GM23338 (cell line): ENCODE measurements around the gene ATXN1L. TPM values are rescaled to one million over a fixed set of nuclear protein-coding genes. Genes with fewer than 3 reads are reported as not detected.
A peak's percentile ranks its signal among the peaks of the same experiment; 100 is the strongest.

Source experiments
- ATAC-seq: fragments of 200-7000 bp; cut with Tn5 transposase; 3 replicates; pipeline ENCODE4 v1.9.1; 2020
- DNase-seq: peaks from one replicate; pipeline ENCODE4 v3.0.0-alpha.2; 2015; ENCODE audit warnings: low spot score
- H2AFZ ChIP-seq: fragments of 200-600 bp; sonication (generic); 2 replicates; pipeline ENCODE4 v1.8.0; 2016; ENCODE audit warnings: antibody characterized with exemption, mild to moderate bottlenecking, moderate library complexity
- H3F3A ChIP-seq: fragments of 200-600 bp; sonication (generic); replicated peaks from 2 replicates; pipeline ENCODE4 v1.8.0; 2017; ENCODE audit warnings: antibody characterized with exemption, mixed run types, low read depth
- H3K27ac ChIP-seq: fragments of 200-600 bp; sonication (generic); 2 replicates; pipeline ENCODE4 v1.6.1; 2016; ENCODE audit warnings: low read depth
- H3K27me3 ChIP-seq: fragments of 200-600 bp; sonication (generic); 2 replicates; pipeline ENCODE4 v1.8.0; 2016; ENCODE audit warnings: mild to moderate bottlenecking, mixed run types, moderate library complexity; ENCODE audit not compliant: insufficient read depth
- H3K36me3 ChIP-seq: fragments of 200-600 bp; sonication (generic); 2 replicates; pipeline ENCODE4 v1.8.0; 2016; ENCODE audit warnings: mild to moderate bottlenecking; ENCODE audit not compliant: insufficient read depth
- H3K4me1 ChIP-seq: fragments of 200-600 bp; sonication (generic); 2 replicates; pipeline ENCODE4 v1.8.0; 2016; ENCODE audit warnings: mild to moderate bottlenecking, moderate library complexity; ENCODE audit not compliant: insufficient read depth
- H3K4me2 ChIP-seq: fragments of 200-600 bp; sonication (generic); 2 replicates; pipeline ENCODE4 v1.7.1; 2017; ENCODE audit warnings: mixed run types
- H3K4me3 ChIP-seq: fragments of 200-600 bp; sonication (generic); 2 replicates; pipeline ENCODE4 v1.6.1; 2016; ENCODE audit warnings: mixed run types
- H3K79me2 ChIP-seq: fragments of 200-600 bp; sonication (generic); replicated peaks from 2 replicates; pipeline ENCODE4 v1.8.0; 2017; ENCODE audit warnings: mild to moderate bottlenecking; ENCODE audit not compliant: insufficient read depth
- H3K9me2 ChIP-seq: fragments of 200-600 bp; sonication (generic); 2 replicates; pipeline ENCODE4 v1.8.0; 2017; ENCODE audit not compliant: insufficient read depth
- H4K20me1 ChIP-seq: fragments of 200-600 bp; sonication (generic); replicated peaks from 2 replicates; pipeline ENCODE4 v1.8.0; 2017; ENCODE audit warnings: mild to moderate bottlenecking; ENCODE audit not compliant: insufficient read depth
- H3K27ac Mint-ChIP-seq: 2 replicates; pipeline ENCODE4 v1.8.0; 2020; ENCODE audit warnings: inconsistent platforms, mild to moderate bottlenecking, moderate library complexity, mixed read lengths
- H3K27me3 Mint-ChIP-seq: 3 replicates; pipeline ENCODE4 v1.8.0; 2022; ENCODE audit warnings: low read depth, mild to moderate bottlenecking, moderate library complexity, mixed read lengths, inconsistent platforms; ENCODE audit not compliant: insufficient read depth, poor library complexity
- H3K36me3 Mint-ChIP-seq: 3 replicates; pipeline ENCODE4 v1.8.0; 2021; ENCODE audit warnings: low read depth, mild to moderate bottlenecking, inconsistent platforms, moderate library complexity, mixed read lengths
- H3K4me1 Mint-ChIP-seq: 3 replicates; pipeline ENCODE4 v1.8.0; 2020; ENCODE audit warnings: mild to moderate bottlenecking, inconsistent platforms, mixed read lengths
- H3K4me3 Mint-ChIP-seq: 3 replicates; pipeline ENCODE4 v1.8.0; 2021; ENCODE audit warnings: moderate library complexity, mild to moderate bottlenecking, inconsistent platforms, mixed read lengths
- H3K9me3 Mint-ChIP-seq: 3 replicates; pipeline ENCODE4 v1.8.0; 2020; ENCODE audit warnings: moderate library complexity, mild to moderate bottlenecking, inconsistent platforms, mixed read lengths
- CTCF ChIP-seq, 2 experiments: fragments of 200-600 bp in 1 of 2; sonication (generic) in 1 of 2; conservative IDR thresholded peaks; 2 replicates each; pipeline versions ENCODE4 v1.5.1 to v1.6.1; 2016 to 2017; ENCODE audit warnings: antibody characterized with exemption in 2 of 2, low read depth in 2 of 2, mild to moderate bottlenecking in 2 of 2, moderate library complexity in 1 of 2
- ETS1 ChIP-seq: IDR thresholded peaks from 2 replicates; pipeline ENCODE4 v1.6.1; 2016; ENCODE audit warnings: antibody characterized with exemption
- EZH2phosphoT487 ChIP-seq: fragments of 200-600 bp; sonication (generic); IDR thresholded peaks from one replicate; pipeline ENCODE4 v1.8.1; 2018; ENCODE audit warnings: antibody characterized with exemption; ENCODE audit not compliant: unreplicated experiment
- JUNB ChIP-seq: IDR thresholded peaks from one replicate; pipeline ENCODE4 v1.6.1; 2016; ENCODE audit warnings: antibody characterized with exemption; ENCODE audit not compliant: unreplicated experiment
- NANOG ChIP-seq: IDR thresholded peaks from 2 replicates; pipeline ENCODE4 v1.6.1; 2016; ENCODE audit warnings: antibody characterized with exemption, borderline replicate concordance
- POLR2AphosphoS5 ChIP-seq: IDR thresholded peaks from 2 replicates; pipeline ENCODE4 v1.6.1; 2016; ENCODE audit warnings: antibody characterized with exemption, low read depth
- REST ChIP-seq: IDR thresholded peaks from one replicate; pipeline ENCODE4 v1.6.1; 2018; ENCODE audit warnings: antibody characterized with exemption; ENCODE audit not compliant: unreplicated experiment
- STAT1 ChIP-seq: IDR thresholded peaks from one replicate; pipeline ENCODE4 v1.6.1; 2016; ENCODE audit warnings: antibody characterized with exemption; ENCODE audit not compliant: unreplicated experiment
- ZNF114 ChIP-seq: fragments of 250-450 bp; sonication (Bioruptor Pico); IDR thresholded peaks from 2 replicates; pipeline ENCODE4 v1.5.0; 2020; ENCODE audit warnings: mild to moderate bottlenecking, moderate library complexity
- ZNF331 ChIP-seq: fragments of 250-450 bp; sonication (Bioruptor Pico); IDR thresholded peaks from 2 replicates; pipeline ENCODE4 v1.5.0; 2020; ENCODE audit warnings: low read depth, mild to moderate bottlenecking, moderate library complexity
- ZNF462 ChIP-seq: fragments of 250-450 bp; sonication (Bioruptor Pico); IDR thresholded peaks from 2 replicates; pipeline ENCODE4 v1.5.0; 2020; ENCODE audit warnings: mild to moderate bottlenecking, moderate library complexity
- polyA plus RNA-seq: library from polyadenylated mRNA; unstranded; fragments of >200 nt; fragmentation: Nextera tagmentation; extraction: Ambion mirVana; gene quantifications from 2 replicates; pipeline ENCODE4 v1.2.1, GENCODE V29; 2016
- total RNA-seq: library from RNA; depleted of rRNA; stranded (reverse); fragments of >200 nt; shearing (Covaris generic); gene quantifications from 2 replicates; pipeline ENCODE4 v1.2.3, GENCODE V29; 2014

Gene ATXN1L
- total and polyA plus RNA-seq, 2 experiments from 2014 or later = 8.5 to 22.1 TPM

GRCh38 chr16:71837150-71837549, 8.6 kb upstream of the ATXN1L start (continued):
- no peak for TF ChIP-seq JUNB
- TF ChIP-seq ETS1 = no peak
- TF ChIP-seq ZNF331 (CRISPR knock-in tag) = no peak
- TF ChIP-seq NANOG = no peak

- Histone ChIP-seq H3K4me1 (no peaks in the 10 kb centered on the region), H3K4me3 (no peak overlapping the region), H3K79me2 (no peaks in the 10 kb centered on the region), H4K20me1 (no peaks in the 10 kb centered on the region), H3K4me2 (no peak overlapping the region), H3K36me3 (no peaks in the 10 kb centered on the region), H3F3A (no peaks in the 10 kb centered on the region), H3K27me3 (no peaks in the 10 kb centered on the region), H2AFZ (peak overlapping the region; percentile 23; the same call in 1 of the 2 replicates), H3K27ac (no peak overlapping the region), H3K9me2 (no peaks in the 10 kb centered on the region)
- no peak for DNase-seq
- Mint-ChIP-seq H3K27ac (no peak overlapping the region), H3K9me3 (no peaks in the 10 kb centered on the region), H3K36me3 (no peaks in the 10 kb centered on the region), H3K27me3 (peaks cover 4% of the 10 kb centered on the region), H3K4me1 (no peaks in the 10 kb centered on the region), H3K4me3 (no peak overlapping the region)
- ATAC-seq = no peak
- TF ChIP-seq NANOG (no peak), REST (no peak), ETS1 (no peak), STAT1 (no peak), EZH2phosphoT487 (no peak), ZNF114 (no peak), POLR2AphosphoS5 (no peak), CTCF (conservative IDR thresholded peaks at IDR 0.05; ENCODE audit: low read depth in 2 of 2) (no peak), ZNF462 (CRISPR knock-in tag) (no peak), ZNF331 (CRISPR knock-in tag) (no peak)
Measured at GRCh38 chr16:71840052-71840451, 5.7 kb upstream of the ATXN1L start.
